Epithelial cell of esophagus (primary cell): Measurements from ENCODE around the gene CD3D.
A peak's percentile ranks its signal among the peaks of the same experiment; 100 is the strongest.

ENCODE experiments used
- DNase-seq: peaks from one replicate; pipeline ENCODE4 v3.0.0; 2010; ENCODE audit warnings: low read depth
- H3K4me3 ChIP-seq: 2 replicates; pipeline ENCODE4 v1.5.1; 2011; ENCODE audit warnings: mild to moderate bottlenecking, low read length, control low read depth
- CTCF ChIP-seq: IDR thresholded peaks from 2 replicates; pipeline ENCODE4 v1.5.1; 2011; ENCODE audit warnings: low read depth, mild to moderate bottlenecking, low read length, control low read depth, inconsistent platforms; ENCODE audit not compliant: insufficient read depth; ENCODE audit errors: missing control alignments

The CD3D gene

GRCh38 chr11:118322721-118323120, 19.8 kb downstream of the CD3D start:
- no peak overlapping the region for H3K4me3 ChIP-seq
- TF ChIP-seq CTCF: no peak
- DNase-seq: no peak

GRCh38 chr11:118321386-118322082, 21.0 kb downstream of the CD3D start:
- TF ChIP-seq CTCF: no peak
- H3K4me3 ChIP-seq: no peak overlapping the region
- no peak for DNase-seq

DNA sequence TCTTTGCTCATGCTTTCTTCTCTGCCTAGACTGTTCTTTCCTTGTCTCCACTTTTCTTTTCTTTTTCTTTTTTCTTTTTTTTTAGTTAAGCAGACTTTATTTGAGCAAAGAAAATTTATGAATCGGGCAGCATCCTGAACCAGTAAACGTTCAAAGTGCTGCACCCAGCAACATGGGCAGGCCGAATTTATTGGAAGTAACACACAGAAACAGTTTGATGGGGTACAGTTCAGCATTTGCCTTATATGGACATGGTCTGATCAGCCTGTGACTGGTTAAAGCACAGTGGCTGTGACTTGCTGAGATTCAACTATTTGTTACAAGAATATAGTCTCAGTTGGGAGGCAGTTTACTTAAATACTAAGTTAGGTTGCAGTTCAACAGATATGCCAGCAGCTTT, 22.0 kb downstream of the CD3D start:
- TF ChIP-seq CTCF: no peak
- no peak for DNase-seq

GRCh38 chr11:118319337-118319707, 23.2 kb downstream of the CD3D start:
- no peak overlapping the region for H3K4me3 ChIP-seq
- TF ChIP-seq CTCF: no peak
- no peak for DNase-seq

More for the DNA sequence above, 22.0 kb downstream of the CD3D start:
- no peak overlapping the region for H3K4me3 ChIP-seq

- peak; percentile 65 for DNase-seq
- no peak for TF ChIP-seq CTCF
- H3K4me3 ChIP-seq: no peak overlapping the region
Observed at GRCh38 chr11:118318581-118319336, 23.7 kb downstream of the CD3D start.

DNA sequence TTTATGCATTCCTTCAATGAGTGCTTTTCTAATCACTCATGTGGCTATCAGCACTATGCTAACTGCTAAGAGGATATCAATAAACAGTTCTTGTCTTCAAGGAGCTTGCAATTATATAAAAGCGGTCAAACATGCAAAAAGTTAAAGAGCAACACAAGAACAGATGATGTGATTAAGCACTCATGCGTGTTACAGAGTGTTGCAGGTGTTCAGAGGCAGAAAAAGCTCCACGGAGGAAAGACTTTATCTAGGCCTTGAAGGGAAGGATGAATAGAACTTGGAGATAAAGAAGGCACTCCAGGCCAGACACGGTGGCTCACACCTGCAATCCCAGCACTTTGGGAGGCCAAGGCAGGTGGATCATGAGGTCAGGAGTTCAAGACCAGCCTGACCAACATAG, 24.4 kb downstream of the CD3D start:
- no peak overlapping the region for H3K4me3 ChIP-seq
- DNase-seq: no peak
- TF ChIP-seq CTCF: no peak

DNA sequence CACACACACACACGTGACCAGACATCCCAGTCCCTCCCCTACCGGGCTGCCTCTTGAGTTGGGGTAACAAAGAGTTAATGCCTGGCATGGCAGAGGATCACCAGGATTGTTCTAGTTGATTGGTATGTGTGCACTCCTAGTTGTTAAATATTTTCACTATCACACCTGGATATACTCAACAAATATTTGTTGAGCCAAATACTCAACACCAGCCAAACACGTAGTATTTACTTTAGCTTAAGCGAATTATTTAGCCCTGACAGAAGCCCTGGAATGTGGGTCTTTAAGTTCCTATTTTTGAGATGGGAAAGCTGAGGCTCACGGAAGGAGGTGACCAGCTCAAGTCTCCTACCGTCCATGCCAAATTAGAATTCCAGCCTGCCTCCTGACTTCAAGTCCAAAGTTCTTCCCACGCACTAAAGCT, 27.5 kb downstream of the CD3D start:
- no peak for DNase-seq
- no peak for TF ChIP-seq CTCF

More for the DNA sequence above, 27.5 kb downstream of the CD3D start:
- no peak overlapping the region for H3K4me3 ChIP-seq
